ENCODE results near the gene PCBD2. TPM values are rescaled to one million over a fixed set of nuclear protein-coding genes. Genes with fewer than 3 reads are reported as not detected.

The PCBD2 gene
- total RNA-seq, 1 donor from 2014 or later = 11.5 TPM

- Mint-ChIP-seq H3K27me3 (no peaks in the 10 kb centered on the region), H3K4me1 (peaks cover 14% of the 10 kb centered on the region), H3K36me3 (ENCODE audit: low read depth) (peaks cover 68% of the 10 kb centered on the region), H3K27ac (no peak overlapping the region), H3K4me3 (no peak overlapping the region), H3K9me3 (no peaks in the 10 kb centered on the region)
- POLR2A ChIA-PET = interaction anchor here (1.1 kb wide), 1 partner anchor 47 kb away, joined by 3 read pairs; the partner anchor contains the start of gene C5orf24
- DNase-seq = no peak
- CTCF ChIA-PET = interaction anchor here (1.1 kb wide), 1 partner anchor 12 kb away, joined by 9 read pairs; no protein-coding TSS in a partner anchor
- ATAC-seq (ENCODE audit: low read depth) = no peak
- no peak for TF ChIP-seq CTCF (IDR thresholded peaks at IDR 0.05)
- intact Hi-C loops (cut with micrococcal nuclease) = no loop called here
These were observed 12.6 kb upstream of the PCBD2 start for GRCh38 chr5:134892282-134892681.

- peaks cover 14% of the 10 kb centered on the region for H3K4me1 Mint-ChIP-seq
- intact Hi-C loops (cut with micrococcal nuclease) = no loop called here
- H3K4me3 Mint-ChIP-seq = no peak overlapping the region
- H3K36me3 Mint-ChIP-seq (ENCODE audit: low read depth) = peaks cover 63% of the 10 kb centered on the region
- POLR2A ChIA-PET = interaction anchor here (1.1 kb wide), 1 partner anchor 48 kb away, joined by 3 read pairs; the partner anchor contains the start of gene C5orf24
- H3K27me3 Mint-ChIP-seq = no peaks in the 10 kb centered on the region
- DNase-seq (no peak), ATAC-seq (ENCODE audit: low read depth) (no peak)
- CTCF ChIA-PET = no interaction called here
- TF ChIP-seq CTCF (IDR thresholded peaks at IDR 0.05) = no peak
- no peak overlapping the region for H3K27ac Mint-ChIP-seq
- H3K9me3 Mint-ChIP-seq = no peaks in the 10 kb centered on the region
These were observed 12.0 kb upstream of the PCBD2 start for GRCh38 chr5:134892926-134893325.

- CTCF ChIA-PET = interaction anchor here (1.3 kb wide), 1 partner anchor 11 kb away, joined by 3 read pairs; the partner anchor contains the start of gene PCBD2
- H3K27ac Mint-ChIP-seq = no peak overlapping the region
These were observed 11.0 kb upstream of the PCBD2 start for GRCh38 chr5:134893748-134894505.

GRCh38 chr5:134902071-134902801 lies 2.7 kb upstream of the PCBD2 start:
- CTCF ChIA-PET = interaction anchor here (0.6 to 1.2 kb wide), 4 partner anchors 53 to 855 kb away, joined by 3 to 4 read pairs (median 3); partner anchors contain the start of genes C5orf24 and CAMLG
- H3K27ac Mint-ChIP-seq = peak overlapping the region; percentile 93

More at GRCh38 chr5:134893748-134894505, 11.0 kb upstream of the PCBD2 start:
- peaks cover 14% of the 10 kb centered on the region for H3K4me1 Mint-ChIP-seq
- POLR2A ChIA-PET = no interaction called here
- ATAC-seq (ENCODE audit: low read depth) = no peak
- H3K4me3 Mint-ChIP-seq = no peak overlapping the region
- no peak for TF ChIP-seq CTCF (IDR thresholded peaks at IDR 0.05)
- no peak for DNase-seq
- no peaks in the 10 kb centered on the region for H3K27me3 Mint-ChIP-seq
- intact Hi-C loops (cut with micrococcal nuclease) = no loop called here
- no peaks in the 10 kb centered on the region for H3K9me3 Mint-ChIP-seq
- peaks cover 64% of the 10 kb centered on the region for H3K36me3 Mint-ChIP-seq (ENCODE audit: low read depth)

More at GRCh38 chr5:134902071-134902801, 2.7 kb upstream of the PCBD2 start:
- ATAC-seq (ENCODE audit: low read depth) (peak; percentile 16), DNase-seq (no peak)
- no peak for TF ChIP-seq CTCF (IDR thresholded peaks at IDR 0.05)
- H3K4me3 Mint-ChIP-seq = peak overlapping the region; percentile 69
- H3K4me1 Mint-ChIP-seq = peaks cover 37% of the 10 kb centered on the region
- H3K27me3 Mint-ChIP-seq = no peaks in the 10 kb centered on the region
- no peaks in the 10 kb centered on the region for H3K9me3 Mint-ChIP-seq
- H3K36me3 Mint-ChIP-seq (ENCODE audit: low read depth) = peaks cover 23% of the 10 kb centered on the region
- intact Hi-C loops (cut with micrococcal nuclease) = loop anchor here (5.0 kb wide), 1 partner anchor 360 kb away; no protein-coding TSS in a partner anchor
- POLR2A ChIA-PET = interaction anchor here (0.7 to 4.9 kb wide), 7 partner anchors 25 to 530 kb away, joined by 3 to 55 read pairs (median 4); partner anchors contain the start of genes C5orf24, CAMLG, CDKN2AIPNL and TXNDC15

Measured in activated B cell treated with CpG ODN at 0.5 μM for 24 hours (primary cell).